ENCODE measurements around the gene BRD4.
A peak's percentile ranks its signal among the peaks of the same experiment; 100 is the strongest.
"Not testable (repeated sequence)": the region's sequence is repeated elsewhere in the genome, so short reads cannot be mapped to it uniquely, and the experiment has no call there.

The BRD4 gene

GRCh38 chr19:15332311-15332996 lies at the start of gene BRD4:
BRD4 (minus strand) TSS chr19:15332539; CDS start chr19:15273099, 59,440 bp downstream.
- no peak for DNase-seq

GRCh38 chr19:15381864-15382263 lies 49.5 kb upstream of the BRD4 start:
- no peak for DNase-seq

- DNase-seq, result no peak
Measured at GRCh38 chr19:15381429-15381828, 49.1 kb upstream of the BRD4 start.

- peak; percentile 26 for DNase-seq
Measured at GRCh38 chr19:15379999-15380647, 47.8 kb upstream of the BRD4 start.

GRCh38 chr19:15379083-15379998 lies 47.0 kb upstream of the BRD4 start, which contains the start of gene AKAP8:
AKAP8 (minus strand) TSS chr19:15379787; CDS start chr19:15379731, 56 bp downstream.
- DNase-seq, result peak; percentile 85

- no peak for DNase-seq
Measured at GRCh38 chr19:15378534-15379082, 46.3 kb upstream of the BRD4 start.

- no peak for DNase-seq
Measured at GRCh38 chr19:15374796-15375440, 42.6 kb upstream of the BRD4 start.

- DNase-seq, result no peak
Measured at GRCh38 chr19:15374105-15374651, 41.8 kb upstream of the BRD4 start.

- no peak for DNase-seq
Measured at GRCh38 chr19:15373644-15374043, 41.3 kb upstream of the BRD4 start.

- DNase-seq, result no peak
Measured at GRCh38 chr19:15372891-15373301, 40.6 kb upstream of the BRD4 start.

- DNase-seq, result no peak
Measured at GRCh38 chr19:15372470-15372869, 40.1 kb upstream of the BRD4 start.

GRCh38 chr19:15371786-15372380 lies 39.5 kb upstream of the BRD4 start:
- no peak for DNase-seq

- DNase-seq, result no peak
Measured at GRCh38 chr19:15371119-15371518, 38.8 kb upstream of the BRD4 start.

GRCh38 chr19:15369594-15369891 lies 37.2 kb upstream of the BRD4 start:
- DNase-seq, result no peak

- DNase-seq, result no peak
Measured at GRCh38 chr19:15368798-15369593, 36.7 kb upstream of the BRD4 start.

- DNase-seq, result no peak
Measured at GRCh38 chr19:15368051-15368632, 35.8 kb upstream of the BRD4 start.

- DNase-seq, result no peak
Measured at GRCh38 chr19:15367439-15367838, 35.1 kb upstream of the BRD4 start.

GRCh38 chr19:15365264-15365663 lies 32.9 kb upstream of the BRD4 start:
- no peak for DNase-seq

GRCh38 chr19:15363791-15364190 lies 31.5 kb upstream of the BRD4 start:
- DNase-seq, result not testable (repeated sequence)

GRCh38 chr19:15363048-15363447 lies 30.7 kb upstream of the BRD4 start:
- not testable (repeated sequence) for DNase-seq

- DNase-seq, result not testable (repeated sequence)
Measured at GRCh38 chr19:15360015-15360414, 27.7 kb upstream of the BRD4 start.
